Spleen (tissue), 11 donors: ENCODE data around the gene TBC1D24. TPM values are rescaled to one million over a fixed set of nuclear protein-coding genes. Genes with fewer than 3 reads are reported as not detected.

Experiments
- DNase-seq: peaks from one replicate; pipeline ENCODE4 v3.0.0-alpha.2; 2020
- H3K27ac ChIP-seq, 8 donors: fragments of 200-600 bp; sonication (generic) in 7 of 8; 1 replicate in 4 of 8; 2 replicates in 4 of 8; pipeline versions ENCODE4 v1.5.0 to v1.8.0; 2016 to 2021; ENCODE audit warnings: inconsistent platforms in 4 of 8, mild to moderate bottlenecking in 4 of 8, moderate library complexity in 1 of 8
- H3K27me3 ChIP-seq, 7 donors: fragments of 200-600 bp; sonication (generic) in 6 of 7; replicated peaks in 1 of 7; 1 replicate in 4 of 7; 2 replicates in 3 of 7; pipeline versions ENCODE4 v1.5.0 to v1.8.0; 2016 to 2021; ENCODE audit warnings: inconsistent platforms in 3 of 7, mild to moderate bottlenecking in 1 of 7
- H3K36me3 ChIP-seq, 6 donors: fragments of 200-600 bp; sonication (generic) in 5 of 6; 1 replicate in 4 of 6; 2 replicates in 2 of 6; pipeline versions ENCODE4 v1.5.0 to v1.8.0; 2016 to 2021; ENCODE audit warnings: inconsistent platforms in 2 of 6
- H3K4me1 ChIP-seq, 6 donors: fragments of 200-600 bp; sonication (generic) in 5 of 6; 1 replicate in 3 of 6; 2 replicates in 3 of 6; pipeline versions ENCODE4 v1.5.0 to v1.8.0; 2016 to 2021; ENCODE audit warnings: inconsistent platforms in 3 of 6
- H3K4me3 ChIP-seq, 8 donors: fragments of 200-600 bp; sonication (generic) in 7 of 8; 1 replicate in 4 of 8; 2 replicates in 4 of 8; pipeline versions ENCODE4 v1.5.0 to v1.8.0; 2016 to 2021; ENCODE audit warnings: inconsistent platforms in 4 of 8, mild to moderate bottlenecking in 4 of 8, moderate library complexity in 2 of 8
- H3K9me3 ChIP-seq, 8 donors: fragments of 200-600 bp; sonication (generic) in 7 of 8; 1 replicate in 4 of 8; 2 replicates in 4 of 8; pipeline versions ENCODE4 v1.5.0 to v1.8.0; 2016 to 2021; ENCODE audit warnings: inconsistent platforms in 4 of 8
- CTCF ChIP-seq, 11 experiments: fragments of 200-600 bp in 7 of 11; fragments of 450-650 bp in 4 of 11; sonication (generic) in 4 of 11; IDR thresholded peaks in 8 of 11; conservative IDR thresholded peaks in 3 of 11; 1 replicate in 7 of 11; 2 replicates in 4 of 11; pipeline versions ENCODE4 v1.4.0 to v1.8.0; 2016 to 2021; ENCODE audit warnings: antibody characterized with exemption in 11 of 11, inconsistent platforms in 4 of 11, mild to moderate bottlenecking in 1 of 11
- POLR2A ChIP-seq, 3 donors: fragments of 450-650 bp; IDR thresholded peaks; one replicate each; pipeline ENCODE4 v1.5.1; 2017; ENCODE audit warnings: antibody characterized with exemption in 3 of 3, mild to moderate bottlenecking in 1 of 3
- POLR2AphosphoS5 ChIP-seq, 3 donors: sonication (generic); formaldehyde crosslinking; IDR thresholded peaks; one replicate each; pipeline ENCODE4 v1.5.1; 2017; ENCODE audit warnings: antibody characterized with exemption in 3 of 3
- WGBS, 5 donors: extraction: QIAGEN DNeasy Blood & Tissue Kit in 3 of 5; methylation state at CpG; one replicate each; pipeline versions ENCODE4 v1.1.5 to v1.1.7; 2013 to 2018; 5-methylcytosine and 5-hydroxymethylcytosine counted together
- intact Hi-C: fragments of 100-400 bp; cut with DNase I; formaldehyde crosslinking; loops from one replicate; pipeline ENCODE4 v1.15.0; 2023; ENCODE audit warnings: low total_unique reads
- polyA plus RNA-seq, 3 donors: library from polyadenylated mRNA; stranded (reverse); fragments of 200-250 nt; gene quantifications; one replicate each; pipeline ENCODE4 v1.2.1, GENCODE V29; 2013
- total RNA-seq, 7 donors: library from RNA; depleted of rRNA in 3 of 7; stranded (reverse); fragments of >200 nt in 3 of 7; fragmentation: NEBNext Ultra II Directional in 4 of 7; extraction: Animal tissue kit (Norgen Biotek cat#: 25700) in 4 of 7; gene quantifications; one replicate each; pipeline versions ENCODE4 v1.1.0 to v1.2.1, GENCODE V29; 2016 to 2021
- donor health status: healthy with polysubstance abuse.
- donor health status: DM: no; HTN: no; CAD: no; lungs with moderate emphysema.
- donor health status: DM: no; HTN: no; CAD: no.
- donor health status: Bipolar disorder and iron deficiency.
- donor health status: healthy.
- donor health status: DM: no; HTN: no; CAD: no.
- donor health status: DM: yes; HTN: yes; CAD: no.

The TBC1D24 gene
- total and polyA plus RNA-seq, 10 donors: 2.2 to 15.3 (median 11.3) TPM

- WGBS, 5 donors: 61 to 78% (median 72%) methylated on average over 24 of the region's 24 CpGs
- peak; percentile 79 for DNase-seq
- H3K27me3 ChIP-seq: no peaks in the 10 kb centered on the region
- no peaks in the 10 kb centered on the region for H3K9me3 ChIP-seq
- intact Hi-C loops: no loop called here
- TF ChIP-seq POLR2AphosphoS5 (IDR thresholded peaks at IDR 0.05) (no peak), POLR2A (IDR thresholded peaks at IDR 0.05) (no peak), CTCF (IDR thresholded peaks at IDR 0.05 in 8 of 11, conservative IDR thresholded peaks at IDR 0.05 in 3 of 11) (no peak)
- peak overlapping the region in 1 of 8 donors; percentile 100 for H3K27ac ChIP-seq
- H3K4me1 ChIP-seq: peaks cover 38 to 90% (median 80%) of the 10 kb centered on the region in 6 donors
- no peak overlapping the region for H3K4me3 ChIP-seq
- peaks cover 0 to 1% (median 0%) of the 10 kb centered on the region in 6 donors for H3K36me3 ChIP-seq
These were observed 36.3 kb downstream of the TBC1D24 start for GRCh38 chr16:2511128-2511800.

- DNase-seq: peak; percentile 79
- Histone ChIP-seq H3K36me3 (peaks cover 0 to 9% (median 0%) of the 10 kb centered on the region in 6 donors), H3K4me3 (peak overlapping the region in 1 of 8 donors; percentile 93), H3K9me3 (no peaks in the 10 kb centered on the region), H3K4me1 (peaks cover 42 to 90% (median 81%) of the 10 kb centered on the region in 6 donors), H3K27me3 (no peaks in the 10 kb centered on the region), H3K27ac (peak overlapping the region in 4 of 8 donors; percentile 98 to 100 (median 100))
- intact Hi-C loops: no loop called here
- 89 to 96% (median 92%) methylated on average over 17 of the region's 17 CpGs for WGBS, 5 donors
- TF ChIP-seq POLR2A (IDR thresholded peaks at IDR 0.05) (no peak), POLR2AphosphoS5 (IDR thresholded peaks at IDR 0.05) (no peak), CTCF (IDR thresholded peaks at IDR 0.05 in 8 of 11, conservative IDR thresholded peaks at IDR 0.05 in 3 of 11) (no peak)
These were observed 37.2 kb downstream of the TBC1D24 start for GRCh38 chr16:2511996-2512734.

DNA sequence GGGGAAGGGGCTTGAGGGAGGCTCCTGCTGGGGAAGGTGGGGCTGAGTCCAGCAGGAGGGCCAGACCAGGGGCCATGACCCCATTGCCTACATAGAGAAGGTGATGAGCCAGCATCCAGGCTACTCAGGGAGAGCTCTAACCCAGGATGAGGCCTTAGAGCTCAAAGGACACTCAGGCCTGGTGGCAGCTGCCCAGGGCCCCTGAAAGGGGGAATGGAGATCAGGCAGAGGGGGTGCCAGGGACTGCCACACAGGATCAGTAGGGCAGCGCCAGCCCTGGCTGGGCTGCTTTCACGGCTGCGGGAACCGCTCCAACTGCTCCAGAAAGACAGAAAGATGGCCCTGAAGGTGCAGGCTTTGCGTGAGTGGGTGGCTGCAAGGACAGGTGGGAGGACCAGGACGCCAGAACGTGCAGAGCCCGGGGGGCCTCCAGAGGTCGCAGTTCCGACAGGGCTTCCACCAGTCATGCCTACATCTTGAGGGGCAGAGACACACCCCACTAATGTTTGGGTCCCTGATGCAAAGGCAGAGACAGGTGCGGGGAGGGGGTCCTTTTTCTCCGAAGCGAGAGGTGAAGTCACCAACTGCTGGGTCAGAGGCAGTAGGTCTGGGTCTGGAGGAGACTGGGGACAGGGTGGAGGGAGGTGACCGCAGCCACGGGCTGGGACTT, 37.9 kb downstream of the TBC1D24 start:
- Histone ChIP-seq H3K4me3 (peak overlapping the region in 7 of 8 donors; percentile 77 to 97 (median 80)), H3K9me3 (no peaks in the 10 kb centered on the region), H3K4me1 (peaks cover 43 to 90% (median 81%) of the 10 kb centered on the region in 6 donors), H3K27me3 (no peaks in the 10 kb centered on the region), H3K36me3 (peaks cover 0 to 13% (median 0%) of the 10 kb centered on the region in 6 donors), H3K27ac (peak overlapping the region; percentile 97 to 100 (median 100))
- intact Hi-C loops: no loop called here
- WGBS, 5 donors: 35 to 56% (median 49%) methylated on average over 10 to 15 of the region's 15 CpGs
- TF ChIP-seq POLR2A (IDR thresholded peaks at IDR 0.05) (no peak), CTCF (IDR thresholded peaks at IDR 0.05 in 8 of 11, conservative IDR thresholded peaks at IDR 0.05 in 3 of 11) (peak in 3 of 11 experiments; percentile 5 to 31 (median 9))
- peak; percentile 86 for DNase-seq
